Neural progenitor cell (in vitro differentiated cells): ENCODE measurements around the gene IRF9.

Experiments used
- CTCF ChIP-seq: fragments of 200-600 bp; sonication (generic); IDR thresholded peaks from 2 replicates; pipeline ENCODE4 v1.5.1; 2017; ENCODE audit warnings: antibody characterized with exemption, mild to moderate bottlenecking
- EZH2 ChIP-seq: fragments of 200-600 bp; sonication (generic); IDR thresholded peaks from 2 replicates; pipeline ENCODE4 v1.6.1; 2017; ENCODE audit warnings: antibody characterized with exemption, mild to moderate bottlenecking, moderate library complexity
- EZH2phosphoT487 ChIP-seq: fragments of 200-600 bp; sonication (generic); IDR thresholded peaks from 2 replicates; pipeline ENCODE4 v1.6.1; 2017; ENCODE audit warnings: antibody characterized with exemption

GRCh38 chr14:24145690-24146452 is 15.2 kb upstream of the IRF9 start:
- TF ChIP-seq CTCF = no peak
- no peak for TF ChIP-seq EZH2
- no peak for TF ChIP-seq EZH2phosphoT487
